ENCODE data around the gene CPAMD8.
"Not testable (repeated sequence)": the region's sequence is repeated elsewhere in the genome, so short reads cannot be mapped to it uniquely, and the experiment has no call there.

The CPAMD8 gene

DNA sequence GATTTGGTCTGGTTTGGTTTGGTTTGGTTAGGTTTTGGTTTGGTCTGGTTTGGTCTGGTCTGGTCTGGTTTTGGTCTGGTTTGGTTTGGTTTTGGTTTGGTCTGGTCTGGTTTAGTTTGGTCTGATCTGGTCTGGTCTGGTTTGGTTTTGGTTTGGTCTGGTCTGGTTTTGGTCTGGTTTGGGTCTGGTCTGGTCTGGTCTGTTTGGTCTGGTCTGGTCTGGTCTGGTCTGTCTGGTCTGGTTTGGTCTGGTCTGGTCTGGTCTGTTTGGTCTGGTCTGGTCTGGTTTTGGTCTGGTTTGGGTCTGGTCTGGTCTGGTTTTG, 151.7 kb downstream of the CPAMD8 start:
- DNase-seq (ENCODE audit: low read depth in 2 of 2): not testable (repeated sequence)

DNA sequence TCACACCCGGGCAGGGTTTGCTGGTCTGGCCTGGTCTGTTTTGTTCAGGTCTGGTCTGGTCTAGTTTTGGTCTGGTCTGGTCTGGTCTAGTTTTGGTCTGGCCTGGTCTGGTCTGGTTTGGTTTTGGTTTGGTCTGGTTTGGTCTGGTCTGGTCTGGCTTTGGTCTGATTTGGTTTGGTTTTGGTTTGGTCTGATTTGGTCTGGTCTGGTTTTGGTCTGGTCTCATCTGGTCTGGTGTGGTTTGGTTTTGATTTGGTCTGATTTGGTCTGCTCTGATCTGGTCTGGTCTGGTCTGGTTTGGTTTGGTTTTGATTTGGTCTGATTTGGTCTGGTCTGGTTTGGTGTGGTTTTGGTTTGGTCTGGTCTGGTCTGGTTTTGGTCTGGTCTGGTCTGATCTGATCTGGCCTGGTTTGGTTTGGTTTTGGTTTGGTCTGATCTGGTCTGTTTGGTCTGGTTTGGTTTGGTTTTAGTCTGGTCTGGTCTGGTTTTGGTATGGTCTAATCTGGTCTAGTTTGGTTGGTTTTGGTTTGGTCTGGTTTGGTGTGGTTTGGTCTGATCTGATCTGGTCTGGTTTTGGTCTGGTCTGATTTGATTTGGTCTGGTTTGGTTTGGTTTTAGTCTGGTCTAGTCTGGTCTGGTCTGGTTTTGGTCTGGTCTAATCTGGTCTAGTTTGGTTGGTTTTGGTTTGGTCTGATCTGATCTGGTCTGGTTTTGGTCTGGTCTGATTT, 152.2 kb downstream of the CPAMD8 start:
- DNase-seq (ENCODE audit: low read depth in 2 of 2): no peak

DNA sequence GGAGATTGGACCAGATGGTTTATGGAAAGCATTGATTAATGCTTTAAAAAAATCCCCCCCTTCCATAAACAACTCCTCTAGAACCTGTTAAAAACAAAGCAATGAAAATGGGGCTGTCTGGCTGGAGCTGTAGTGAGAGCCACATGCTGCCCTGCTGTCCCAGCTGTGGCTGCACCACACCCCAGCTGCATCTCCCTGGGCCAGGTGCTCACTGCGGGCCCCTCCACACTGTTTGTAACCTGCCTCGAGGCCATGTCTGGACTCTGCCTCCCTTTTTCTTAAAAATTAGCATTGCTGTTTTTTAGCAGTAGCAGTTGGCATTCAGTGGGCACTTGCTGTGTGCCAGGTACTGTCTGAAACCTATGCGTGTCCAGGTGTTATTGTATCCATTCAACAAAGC, 153.0 kb downstream of the CPAMD8 start:
- no peak for DNase-seq (ENCODE audit: low read depth in 2 of 2)

DNA sequence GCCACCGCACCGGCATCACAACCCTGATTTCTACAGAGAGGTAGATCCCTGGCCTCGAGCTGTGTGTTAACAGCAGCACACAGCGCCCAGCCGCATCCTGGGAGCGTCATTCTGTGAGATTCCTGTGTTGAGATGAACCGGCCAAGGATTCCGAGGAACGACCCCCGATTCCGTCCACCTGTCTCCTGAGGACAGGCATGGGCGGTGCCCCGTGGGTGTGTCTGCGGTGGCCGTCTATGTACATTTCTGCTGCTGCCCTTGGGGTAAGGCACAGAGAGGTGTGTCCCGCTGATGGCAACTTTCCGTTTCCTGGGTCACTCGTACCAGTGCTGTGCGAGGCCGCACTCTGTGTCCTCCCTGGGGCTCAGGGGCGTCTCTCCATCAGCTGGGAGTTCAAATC, 153.9 kb downstream of the CPAMD8 start:
- no peak for DNase-seq (ENCODE audit: low read depth in 2 of 2)

DNA sequence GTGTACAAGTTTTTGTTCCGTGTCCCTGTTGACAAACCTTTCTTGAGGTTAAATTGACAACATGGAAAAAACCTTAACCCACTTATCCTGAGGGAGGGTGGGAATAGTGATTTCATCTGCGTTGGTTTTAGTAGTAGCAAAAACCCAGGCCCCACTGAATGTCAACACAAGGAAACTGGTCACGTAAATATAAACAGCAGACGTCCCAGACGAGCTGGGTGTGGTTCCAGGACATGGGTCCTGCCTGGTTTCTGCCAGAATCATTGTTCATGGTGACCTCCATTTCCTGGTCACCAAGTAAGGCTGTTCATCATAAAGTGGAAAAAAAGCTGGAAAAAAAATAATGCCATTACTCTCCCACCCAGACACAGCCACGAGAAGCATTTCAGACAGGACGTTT, 154.7 kb downstream of the CPAMD8 start:
- DNase-seq (ENCODE audit: low read depth in 2 of 2): no peak

DNA sequence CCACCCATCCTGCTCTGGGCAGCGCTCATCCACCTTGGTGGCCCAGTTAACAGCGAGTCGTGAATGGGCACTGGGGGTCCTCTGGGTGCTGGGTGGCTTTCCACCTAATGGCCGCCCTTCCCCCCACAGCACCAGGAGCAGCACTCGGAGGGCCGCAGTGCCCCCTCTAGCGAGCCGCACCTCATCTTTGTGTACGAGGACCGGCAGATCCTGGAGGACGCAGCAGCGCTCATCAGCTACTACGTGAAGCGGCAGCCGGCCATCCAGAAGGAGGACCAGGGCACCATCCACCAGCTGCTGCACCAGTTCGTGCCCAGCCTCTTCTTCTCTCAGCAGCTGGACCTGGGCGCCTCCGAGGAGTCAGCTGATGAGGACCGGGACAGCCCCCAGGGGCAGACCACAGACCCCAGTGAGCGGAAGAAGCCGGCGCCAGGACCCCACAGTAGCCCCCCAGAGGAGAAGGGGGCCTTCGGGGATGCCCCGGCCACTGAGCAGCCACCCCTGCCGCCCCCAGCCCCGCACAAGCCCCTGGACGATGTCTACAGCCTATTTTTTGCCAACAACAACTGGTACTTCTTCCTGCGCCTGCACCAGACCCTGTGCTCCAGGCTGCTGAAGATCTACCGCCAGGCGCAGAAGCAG, 157.2 kb downstream of the CPAMD8 start:
- no peak for DNase-seq (ENCODE audit: low read depth in 2 of 2)

DNA sequence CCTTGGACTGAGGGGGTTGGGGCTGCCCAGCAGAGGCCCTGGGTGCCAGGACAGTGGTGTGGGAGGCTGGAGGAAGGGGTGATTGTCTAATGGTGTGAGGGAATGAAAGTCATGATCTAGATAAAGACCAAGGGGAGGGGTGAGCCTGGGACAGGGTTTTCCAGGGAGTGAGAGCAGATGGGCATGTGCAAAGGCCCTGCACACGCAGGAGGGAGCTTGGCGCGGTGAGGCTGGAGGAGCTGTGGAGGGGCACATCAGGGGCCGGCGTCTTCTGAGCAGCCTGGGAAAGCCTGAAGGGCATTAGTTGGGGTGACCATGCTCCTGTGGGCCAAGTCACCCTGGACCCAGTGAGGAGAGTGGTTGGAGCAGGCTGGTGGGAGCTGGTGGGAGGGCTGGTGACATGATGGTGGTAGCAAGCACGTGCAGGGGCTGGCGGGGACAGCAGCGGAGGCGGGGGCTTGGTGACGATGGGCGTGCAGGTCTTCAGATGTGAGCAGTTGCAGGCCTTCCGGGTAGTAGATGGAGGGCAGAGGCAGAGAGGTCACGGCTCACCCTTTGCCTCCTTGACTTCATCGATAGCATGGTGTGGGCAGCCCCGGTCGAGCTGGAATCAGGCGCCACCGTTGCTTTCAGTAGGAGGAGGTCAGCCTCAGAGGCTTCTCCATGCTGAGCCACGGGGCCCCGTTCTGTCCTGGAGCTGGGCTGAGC, 158.0 kb downstream of the CPAMD8 start:
- DNase-seq (ENCODE audit: low read depth in 2 of 2): no peak

DNA sequence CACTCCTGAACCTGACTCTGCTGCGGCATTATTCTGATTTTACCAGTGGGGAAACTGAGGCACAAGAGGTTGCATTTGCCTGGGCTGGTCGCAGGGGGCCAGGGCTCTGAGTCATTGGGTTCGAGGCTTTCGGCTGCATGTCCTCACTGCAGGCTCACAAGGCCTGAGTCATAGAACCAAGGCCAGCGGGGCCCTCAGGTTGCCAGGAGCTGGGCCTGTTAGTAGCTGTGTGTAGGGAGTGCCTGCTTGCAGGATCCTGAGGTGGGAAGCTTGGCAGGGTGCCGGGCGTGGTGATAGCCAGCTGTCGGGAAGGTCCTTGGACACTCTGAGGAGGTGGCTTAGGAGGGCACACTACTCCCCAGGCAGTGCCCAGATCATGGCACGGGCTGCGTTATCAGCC, 159.4 kb downstream of the CPAMD8 start:
- no peak for DNase-seq (ENCODE audit: low read depth in 2 of 2)

DNA sequence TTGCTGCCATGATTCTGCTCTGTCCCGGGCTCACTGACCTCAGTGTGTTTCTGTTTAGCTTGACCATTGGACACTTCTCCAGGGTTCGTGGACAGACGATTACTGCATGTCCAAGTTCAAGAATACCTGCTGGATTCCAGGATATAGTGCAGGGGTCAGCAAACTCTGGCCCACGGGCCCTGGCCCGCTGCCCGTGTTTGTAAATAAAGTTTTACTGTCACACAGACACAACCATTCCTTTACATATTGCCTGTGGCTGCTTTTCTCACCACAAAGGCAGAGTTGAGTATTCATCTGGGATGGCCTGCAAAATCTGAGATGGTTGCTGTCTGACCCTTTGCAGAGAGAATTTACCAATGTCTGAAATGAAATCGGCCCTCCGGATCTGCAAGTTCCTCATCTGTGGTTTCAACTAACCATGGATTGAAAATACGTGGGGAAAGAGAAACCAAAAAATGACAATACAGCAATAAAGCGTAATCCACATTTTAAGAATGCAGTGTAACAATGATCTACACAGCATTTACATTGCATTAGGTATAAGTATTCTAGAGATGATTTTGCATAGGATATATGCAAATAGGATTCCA, 163.7 kb downstream of the CPAMD8 start:
- no peak for DNase-seq (ENCODE audit: low read depth in 2 of 2)

DNA sequence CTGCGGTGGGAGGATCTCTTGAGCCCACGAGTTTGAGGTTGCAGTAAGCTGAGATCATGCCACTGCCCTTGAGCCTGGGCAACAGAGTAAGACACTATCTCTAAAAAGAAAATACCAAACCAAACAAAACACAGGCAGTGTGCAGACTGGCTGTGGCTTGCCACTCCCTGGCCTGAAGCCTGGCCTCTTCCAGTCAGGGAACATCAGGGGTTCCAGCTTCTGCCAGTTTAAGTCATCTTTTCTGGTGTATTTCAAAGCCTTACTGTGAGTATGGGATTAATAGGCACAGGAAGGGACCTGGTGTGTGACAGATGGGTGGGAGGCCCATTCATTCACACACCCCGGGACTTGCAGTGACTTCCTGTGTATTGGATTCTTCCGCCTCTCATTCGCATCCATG, 164.8 kb downstream of the CPAMD8 start:
- no peak for DNase-seq (ENCODE audit: low read depth in 2 of 2)

DNA sequence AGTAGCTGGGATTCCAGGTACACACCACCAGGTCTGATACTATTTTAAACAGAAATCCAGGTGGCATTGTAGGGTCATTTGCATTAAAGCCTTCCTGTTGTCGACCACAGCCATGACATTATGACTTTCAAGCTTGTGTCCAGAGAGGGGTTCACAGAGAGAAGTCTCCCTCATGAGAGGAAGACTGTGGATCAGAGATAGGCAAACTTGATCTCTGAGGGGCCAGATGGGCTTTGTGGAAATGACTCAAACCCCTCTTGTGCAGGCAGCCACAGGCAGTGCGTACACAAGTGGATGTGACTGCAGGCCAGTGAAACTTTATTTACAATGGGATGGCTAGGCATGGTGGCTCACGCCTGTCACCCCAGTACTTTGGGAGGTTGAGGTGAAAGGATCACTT, 165.6 kb downstream of the CPAMD8 start:
- DNase-seq (ENCODE audit: low read depth in 2 of 2): no peak

DNA sequence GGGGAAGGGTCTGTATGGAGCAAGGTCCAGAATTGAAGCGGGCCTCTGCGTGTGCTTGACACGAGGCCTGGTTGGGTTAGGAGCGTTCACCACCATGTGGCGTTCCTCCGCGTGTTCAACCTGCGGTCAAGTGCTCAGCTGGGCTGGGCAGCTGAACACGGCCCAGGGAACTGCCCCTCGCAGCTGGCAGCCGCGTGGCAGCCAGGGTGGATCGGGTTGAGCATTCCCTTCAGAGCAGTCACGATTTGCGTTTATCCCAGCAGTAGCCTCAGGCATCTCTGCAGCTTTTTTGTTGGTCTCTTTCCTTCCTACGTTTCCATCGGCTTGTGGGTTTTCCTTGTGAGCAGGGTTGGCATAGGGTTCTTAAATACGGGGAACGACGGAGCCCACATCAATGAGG, 166.5 kb downstream of the CPAMD8 start:
- DNase-seq (ENCODE audit: low read depth in 2 of 2): no peak

DNA sequence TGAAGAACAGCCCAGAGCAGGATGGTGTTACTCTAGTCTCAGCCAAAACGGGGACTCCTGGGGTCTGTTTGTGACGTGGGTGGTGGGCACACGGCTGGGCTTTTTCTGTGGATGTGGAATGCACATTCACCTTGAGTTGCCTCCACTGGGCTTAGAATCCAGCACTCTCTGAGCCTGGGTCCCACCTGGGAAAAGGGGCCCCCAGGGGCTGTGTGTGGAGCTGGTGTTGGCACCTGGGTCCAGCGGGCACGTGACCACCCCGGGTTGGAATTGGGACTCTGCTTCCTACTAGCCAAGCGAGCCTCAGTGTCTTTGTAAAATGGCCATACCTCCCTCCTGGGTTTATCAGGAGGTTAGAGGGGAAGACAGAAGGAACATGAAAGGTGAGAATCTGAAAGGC, 167.0 kb downstream of the CPAMD8 start:
- no peak for DNase-seq (ENCODE audit: low read depth in 2 of 2)

DNA sequence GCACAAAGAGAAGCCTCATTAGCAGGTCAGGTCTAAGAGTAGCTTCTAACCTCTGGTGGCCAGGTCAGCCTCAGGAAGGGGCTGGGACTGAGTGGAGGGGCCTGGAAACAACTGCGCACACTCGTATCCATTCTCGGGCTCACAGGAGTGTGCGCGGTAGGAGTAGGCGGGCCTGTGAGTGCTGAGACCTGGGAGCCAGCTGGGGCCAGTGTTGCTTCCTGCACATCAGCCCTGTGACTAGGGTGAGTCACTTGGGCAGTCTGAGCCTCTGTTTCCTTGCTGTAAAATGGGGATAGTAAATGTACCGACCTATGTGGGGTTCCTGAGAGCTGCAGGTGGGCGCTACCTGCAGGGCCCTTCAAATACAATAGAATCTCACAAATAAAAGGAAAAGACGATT, 170.5 kb downstream of the CPAMD8 start:
- DNase-seq (ENCODE audit: low read depth in 2 of 2): no peak

DNA sequence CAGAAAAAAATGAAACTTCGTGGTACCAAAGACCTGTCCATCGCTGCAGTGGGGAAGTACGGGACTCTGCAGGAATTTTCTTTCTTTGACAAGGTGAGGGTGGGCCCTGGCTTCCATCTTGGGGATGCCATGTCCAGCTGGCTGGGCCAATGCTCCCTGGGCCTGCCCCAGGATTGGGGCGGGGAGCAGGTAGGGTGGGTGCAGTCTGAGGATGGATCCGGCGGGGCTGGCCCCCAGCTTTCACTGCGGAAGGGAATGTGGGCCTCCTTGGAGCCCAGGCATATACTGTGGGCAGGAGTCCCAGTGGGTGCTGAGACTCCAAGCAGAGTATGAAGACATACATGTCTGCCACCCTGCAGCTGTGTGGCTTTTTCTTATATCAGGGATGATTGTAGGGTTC, 173.5 kb downstream of the CPAMD8 start:
- no peak for DNase-seq (ENCODE audit: low read depth in 2 of 2)

DNA sequence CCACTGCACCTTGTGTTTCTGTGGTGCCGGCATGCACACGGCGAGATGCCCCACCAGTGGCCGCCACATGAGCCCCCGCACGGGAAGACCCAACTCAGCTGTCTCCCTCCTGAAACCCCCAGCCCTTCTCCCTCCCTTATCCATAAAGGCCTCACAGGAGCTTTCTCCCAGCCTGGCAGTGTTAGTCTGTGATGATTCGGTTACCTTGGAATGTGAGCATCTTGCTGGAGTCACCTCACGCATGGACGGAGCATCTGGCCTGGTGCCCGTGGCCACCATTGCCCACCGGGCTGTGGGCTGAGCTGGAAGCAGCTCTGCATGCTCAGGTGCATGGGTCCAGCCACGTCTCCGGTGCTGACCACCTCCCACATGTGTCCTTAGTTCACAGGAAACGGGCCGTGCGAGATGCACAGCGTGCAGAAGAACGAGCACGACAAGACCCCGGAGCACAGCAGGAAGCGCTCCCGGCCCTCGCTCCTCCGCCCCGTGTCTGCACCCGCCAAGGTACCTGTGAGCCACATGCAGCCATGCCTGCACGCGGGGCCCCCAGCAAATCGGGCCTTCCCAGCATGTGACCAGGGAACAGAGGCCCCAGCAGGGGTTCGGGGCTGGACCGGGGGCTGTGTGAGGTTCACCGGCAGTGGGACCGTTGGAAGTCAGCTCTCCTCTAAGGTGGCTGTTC, 175.4 kb downstream of the CPAMD8 start:
- DNase-seq (ENCODE audit: low read depth in 2 of 2): no peak

DNA sequence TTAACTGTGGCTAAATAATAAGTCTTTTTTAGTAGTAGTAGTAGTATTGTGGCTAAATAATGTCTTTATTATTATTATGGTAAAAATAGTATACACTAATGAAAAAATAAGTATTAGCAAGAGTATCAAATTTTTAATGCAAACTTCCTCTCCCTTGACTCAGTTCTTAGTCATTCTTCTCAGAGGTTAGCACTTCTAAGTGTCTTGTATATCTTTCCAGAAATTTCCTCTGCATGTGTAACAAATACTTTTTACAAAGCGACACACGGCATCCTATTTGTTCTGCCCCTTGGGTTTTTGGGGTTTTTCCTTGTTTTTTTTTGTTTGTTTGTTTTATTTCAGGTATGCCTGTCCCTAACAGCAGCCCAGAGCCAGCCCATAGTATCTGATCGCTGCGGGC, 176.5 kb downstream of the CPAMD8 start:
- no peak for DNase-seq (ENCODE audit: low read depth in 2 of 2)

DNA sequence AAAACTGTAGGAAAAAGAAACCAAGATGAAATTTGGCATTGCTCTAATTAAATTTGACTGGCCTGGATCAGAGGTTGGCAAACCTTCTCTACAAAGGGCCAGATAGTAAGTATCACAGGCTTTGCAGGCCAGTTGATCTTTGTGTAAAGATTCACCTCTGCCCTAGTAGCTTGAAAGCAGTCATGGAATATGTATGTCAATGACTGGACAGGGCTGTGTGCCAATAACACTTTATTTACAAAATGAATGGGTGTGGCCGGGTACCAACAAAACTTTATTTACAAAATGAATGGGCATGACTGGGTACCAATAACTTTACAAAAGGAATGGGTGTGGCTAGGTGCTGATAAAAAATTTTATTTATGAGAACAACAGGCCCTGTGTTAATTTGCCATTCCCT, 177.4 kb downstream of the CPAMD8 start:
- no peak for DNase-seq (ENCODE audit: low read depth in 2 of 2)

DNA sequence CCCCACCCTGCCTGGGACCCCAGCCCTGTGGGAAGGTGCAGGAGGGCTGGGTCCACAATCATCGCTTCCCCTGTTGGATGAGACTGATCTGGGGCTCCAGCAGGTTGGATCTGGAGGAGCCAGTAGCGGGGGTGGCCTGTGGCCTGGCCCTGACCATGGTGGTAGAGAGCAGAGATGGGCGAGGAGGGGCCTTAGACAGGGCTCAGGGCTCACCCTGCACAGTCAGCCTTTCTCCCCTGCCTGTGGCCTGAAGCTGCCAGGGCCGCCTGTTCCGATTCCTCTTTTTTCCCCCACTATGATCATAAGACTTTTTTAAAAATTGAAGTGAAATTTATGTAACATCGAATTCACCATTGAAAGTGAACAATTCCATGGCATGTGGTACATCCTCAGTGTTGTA, 179.2 kb downstream of the CPAMD8 start:
- no peak for DNase-seq (ENCODE audit: low read depth in 2 of 2)

DNA sequence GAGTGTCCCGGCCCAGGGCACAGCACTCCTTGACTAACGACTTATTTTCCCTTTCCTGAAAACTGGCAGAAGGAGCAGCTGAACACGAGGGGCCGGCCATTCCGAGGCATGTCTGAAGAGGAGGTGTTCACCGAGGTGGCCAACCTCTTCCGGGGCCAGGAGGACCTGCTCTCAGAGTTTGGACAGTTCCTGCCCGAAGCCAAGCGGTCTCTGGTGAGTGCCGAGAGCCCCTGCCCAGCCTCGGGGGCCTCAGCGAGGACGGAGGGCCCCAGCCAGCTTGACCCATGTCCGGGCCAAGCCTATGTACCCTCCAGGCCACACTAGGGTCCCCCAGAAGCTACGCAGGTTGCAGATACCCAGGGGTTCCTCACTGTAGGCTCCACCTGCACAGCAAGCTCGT, 179.7 kb downstream of the CPAMD8 start:
- DNase-seq (ENCODE audit: low read depth in 2 of 2): no peak

All from stimulated activated CD4-positive, alpha-beta T cell treated with anti-CD3 and anti-CD28 coated beads, Interleukin-1b, Interleukin-23, amount 100 ng/mL, for 4 hours (primary cell).